Panc1 (cell line): ENCODE data around the gene UPP1. TPM values are rescaled to one million over a fixed set of nuclear protein-coding genes. Genes with fewer than 3 reads are reported as not detected.

Experiments
- ATAC-seq: fragments of 200-7000 bp; cut with Tn5 transposase; 2 replicates; pipeline ENCODE4 v1.9.1; 2020; ENCODE audit warnings: mild to moderate bottlenecking, moderate library complexity
- BruUV-seq: library from RNA; stranded (reverse); fragments of 400-500 nt; replicated peaks from 2 replicates; lab custom pipeline; 2021; lab: Mats Ljungman, UMichigan
- CTCF ChIA-PET: fragments of 300-600 bp; sonication (Branson Sonifier 250); formaldehyde crosslinking; loops from one replicate; lab custom pipeline; 2022; ENCODE audit warnings: antibody characterized with exemption; lab: Charles Lee
- POLR2A ChIA-PET: fragments of 300-600 bp; sonication (Branson Sonifier 250); formaldehyde crosslinking; loops from one replicate; lab custom pipeline; 2022; ENCODE audit warnings: antibody characterized with exemption; lab: Charles Lee
- DNase-seq: peaks from one replicate; pipeline ENCODE4 v3.0.0-alpha.2; 2010; ENCODE audit warnings: low read depth, low spot score
- H3K27ac ChIP-seq: 2 replicates; pipeline ENCODE4 v1.5.1; 2011; ENCODE audit warnings: mild to moderate bottlenecking, low read length, inconsistent platforms
- H3K27me3 ChIP-seq: fragments of 200-500 bp; sonication (Bioruptor generic); 2 replicates; pipeline ENCODE4 v1.6.0; 2014; ENCODE audit warnings: low read length, inconsistent platforms; ENCODE audit not compliant: control insufficient read depth, insufficient read depth
- H3K36me3 ChIP-seq: fragments of 200-500 bp; sonication (Bioruptor generic); 2 replicates; pipeline ENCODE4 v1.5.1; 2014; ENCODE audit warnings: inconsistent platforms, mild to moderate bottlenecking, low read length, moderate library complexity; ENCODE audit not compliant: control insufficient read depth, insufficient read depth
- H3K4me1 ChIP-seq: 2 replicates; pipeline ENCODE4 v1.5.1; 2011; ENCODE audit warnings: inconsistent platforms, mild to moderate bottlenecking, low read length, moderate library complexity; ENCODE audit not compliant: control insufficient read depth, insufficient read depth
- H3K4me3 ChIP-seq, 2 experiments: 2 replicates each; pipeline ENCODE4 v1.5.1; 2011 to 2012; ENCODE audit warnings: low read depth in 2 of 2, low read length in 2 of 2, mild to moderate bottlenecking in 2 of 2, inconsistent platforms in 1 of 2, moderate library complexity in 1 of 2
- H3K9me3 ChIP-seq: fragments of 200-500 bp; sonication (Bioruptor generic); 2 replicates; pipeline ENCODE4 v1.5.1; 2014; ENCODE audit warnings: low read depth, mild to moderate bottlenecking, inconsistent platforms, low read length, moderate library complexity; ENCODE audit not compliant: control insufficient read depth, insufficient read depth
- POLR2AphosphoS5 ChIP-seq: IDR thresholded peaks from 2 replicates; pipeline ENCODE4 v1.6.1; 2012; ENCODE audit warnings: mild to moderate bottlenecking, low read depth, low read length, moderate library complexity
- SIN3A ChIP-seq: IDR thresholded peaks from 2 replicates; pipeline ENCODE4 v1.6.1; 2012; ENCODE audit warnings: low read depth, mild to moderate bottlenecking, low read length, moderate library complexity, borderline replicate concordance; ENCODE audit not compliant: insufficient read depth
- TCF7L2 ChIP-seq: IDR thresholded peaks from 2 replicates; pipeline ENCODE4 v1.6.1; 2011; ENCODE audit warnings: mild to moderate bottlenecking, low read depth, low read length, inconsistent platforms
- in situ Hi-C: cut with HindIII; loops from 2 replicates; pipeline ENCODE4 v1.10.0; 2016; ENCODE audit warnings: low sequenced_read_pairs, low pct_unique_long_range_greater_than_20kb
- intact Hi-C: fragments of 100-400 bp; cut with micrococcal nuclease; formaldehyde crosslinking; loops from one replicate; pipeline ENCODE4 v1.10.0; 2022; ENCODE audit not compliant: unreplicated experiment
- total RNA-seq: library from RNA; stranded (reverse); gene quantifications from one replicate; pipeline ENCODE4 v1.2.1, GENCODE V29; 2021; ENCODE audit not compliant: unreplicated experiment
- TF ChIP-seq, protein P1 (sequence below): fragments of 450-650 bp; IDR thresholded peaks from 2 replicates; pipeline ENCODE4 v1.5.1; 2017; ENCODE audit warnings: mild to moderate bottlenecking
- TF ChIP-seq, protein P2 (sequence below), 2 experiments: IDR thresholded peaks; 2 replicates each; pipeline ENCODE4 v1.6.1; 2011 to 2012; ENCODE audit warnings: low read depth in 2 of 2, control low read depth in 1 of 2, low read length in 1 of 2, mild to moderate bottlenecking in 1 of 2, moderate library complexity in 1 of 2; ENCODE audit not compliant: insufficient read depth in 1 of 2

The UPP1 gene
- total RNA-seq, 1 experiment from 2014 or later, result 331 TPM

DNA sequence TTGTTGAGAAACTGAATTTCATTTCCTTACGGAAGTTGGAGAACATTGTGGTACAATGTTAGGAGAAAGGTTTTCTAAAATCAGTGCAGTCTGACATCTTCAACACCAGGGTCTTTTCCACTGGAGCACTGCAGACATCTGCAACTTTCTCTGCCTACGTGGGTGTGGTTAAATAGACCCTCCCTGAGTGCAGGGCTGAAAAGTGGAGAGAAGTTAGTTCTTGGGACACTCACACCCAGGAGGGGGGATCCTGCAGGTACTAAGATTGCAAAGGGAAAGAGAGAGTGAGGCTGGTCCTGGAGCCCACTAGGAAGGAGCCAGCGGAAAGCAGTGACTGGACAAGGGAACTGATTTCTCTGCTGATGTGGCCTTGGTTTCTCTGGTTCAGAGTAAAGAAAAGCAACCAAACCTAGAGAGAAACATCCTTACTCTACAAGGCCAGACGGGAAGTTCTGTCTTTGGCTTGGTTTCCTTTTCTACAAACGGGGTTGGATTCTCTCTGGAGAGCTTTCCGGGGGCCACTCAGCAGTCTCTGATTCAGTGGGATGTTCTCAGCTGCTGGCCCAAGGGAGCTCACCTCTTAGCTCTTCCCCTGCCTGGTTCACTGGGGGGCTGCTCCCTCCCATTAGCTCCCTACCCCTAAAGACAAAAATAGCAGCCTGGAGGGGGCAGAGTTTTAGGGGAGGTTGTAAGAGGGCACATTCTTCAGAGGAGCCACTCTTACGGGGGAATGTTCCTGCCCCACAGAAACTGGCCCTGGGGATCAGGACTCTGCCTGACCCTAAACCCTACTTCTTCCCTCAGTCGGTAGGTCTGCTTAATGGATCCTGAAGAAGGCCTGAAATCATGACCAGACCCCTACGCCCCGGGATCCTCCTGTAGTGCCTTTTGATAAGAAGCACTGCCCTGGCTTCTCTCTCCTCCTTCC is 2.7 kb downstream of the UPP1 start:
- TF ChIP-seq, protein P1, sequence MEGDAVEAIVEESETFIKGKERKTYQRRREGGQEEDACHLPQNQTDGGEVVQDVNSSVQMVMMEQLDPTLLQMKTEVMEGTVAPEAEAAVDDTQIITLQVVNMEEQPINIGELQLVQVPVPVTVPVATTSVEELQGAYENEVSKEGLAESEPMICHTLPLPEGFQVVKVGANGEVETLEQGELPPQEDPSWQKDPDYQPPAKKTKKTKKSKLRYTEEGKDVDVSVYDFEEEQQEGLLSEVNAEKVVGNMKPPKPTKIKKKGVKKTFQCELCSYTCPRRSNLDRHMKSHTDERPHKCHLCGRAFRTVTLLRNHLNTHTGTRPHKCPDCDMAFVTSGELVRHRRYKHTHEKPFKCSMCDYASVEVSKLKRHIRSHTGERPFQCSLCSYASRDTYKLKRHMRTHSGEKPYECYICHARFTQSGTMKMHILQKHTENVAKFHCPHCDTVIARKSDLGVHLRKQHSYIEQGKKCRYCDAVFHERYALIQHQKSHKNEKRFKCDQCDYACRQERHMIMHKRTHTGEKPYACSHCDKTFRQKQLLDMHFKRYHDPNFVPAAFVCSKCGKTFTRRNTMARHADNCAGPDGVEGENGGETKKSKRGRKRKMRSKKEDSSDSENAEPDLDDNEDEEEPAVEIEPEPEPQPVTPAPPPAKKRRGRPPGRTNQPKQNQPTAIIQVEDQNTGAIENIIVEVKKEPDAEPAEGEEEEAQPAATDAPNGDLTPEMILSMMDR, result no peak
- no peak for TF ChIP-seq TCF7L2
- TF ChIP-seq POLR2AphosphoS5, result no peak; the same call in 1 of the 2 replicates
- no peak for TF ChIP-seq SIN3A
- TF ChIP-seq, protein P2, sequence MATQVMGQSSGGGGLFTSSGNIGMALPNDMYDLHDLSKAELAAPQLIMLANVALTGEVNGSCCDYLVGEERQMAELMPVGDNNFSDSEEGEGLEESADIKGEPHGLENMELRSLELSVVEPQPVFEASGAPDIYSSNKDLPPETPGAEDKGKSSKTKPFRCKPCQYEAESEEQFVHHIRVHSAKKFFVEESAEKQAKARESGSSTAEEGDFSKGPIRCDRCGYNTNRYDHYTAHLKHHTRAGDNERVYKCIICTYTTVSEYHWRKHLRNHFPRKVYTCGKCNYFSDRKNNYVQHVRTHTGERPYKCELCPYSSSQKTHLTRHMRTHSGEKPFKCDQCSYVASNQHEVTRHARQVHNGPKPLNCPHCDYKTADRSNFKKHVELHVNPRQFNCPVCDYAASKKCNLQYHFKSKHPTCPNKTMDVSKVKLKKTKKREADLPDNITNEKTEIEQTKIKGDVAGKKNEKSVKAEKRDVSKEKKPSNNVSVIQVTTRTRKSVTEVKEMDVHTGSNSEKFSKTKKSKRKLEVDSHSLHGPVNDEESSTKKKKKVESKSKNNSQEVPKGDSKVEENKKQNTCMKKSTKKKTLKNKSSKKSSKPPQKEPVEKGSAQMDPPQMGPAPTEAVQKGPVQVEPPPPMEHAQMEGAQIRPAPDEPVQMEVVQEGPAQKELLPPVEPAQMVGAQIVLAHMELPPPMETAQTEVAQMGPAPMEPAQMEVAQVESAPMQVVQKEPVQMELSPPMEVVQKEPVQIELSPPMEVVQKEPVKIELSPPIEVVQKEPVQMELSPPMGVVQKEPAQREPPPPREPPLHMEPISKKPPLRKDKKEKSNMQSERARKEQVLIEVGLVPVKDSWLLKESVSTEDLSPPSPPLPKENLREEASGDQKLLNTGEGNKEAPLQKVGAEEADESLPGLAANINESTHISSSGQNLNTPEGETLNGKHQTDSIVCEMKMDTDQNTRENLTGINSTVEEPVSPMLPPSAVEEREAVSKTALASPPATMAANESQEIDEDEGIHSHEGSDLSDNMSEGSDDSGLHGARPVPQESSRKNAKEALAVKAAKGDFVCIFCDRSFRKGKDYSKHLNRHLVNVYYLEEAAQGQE (IDR thresholded peaks at IDR 0.05; ENCODE audit: insufficient read depth in 1 of 2, low read depth in 2 of 2, low read length in 1 of 2), result no peak
- H3K36me3 ChIP-seq, result peaks cover 48% of the 10 kb centered on the region
- ATAC-seq (no peak), DNase-seq (no peak)
- no TSS peak for BruUV-seq
- POLR2A ChIA-PET, result interaction anchor here (0.6 kb wide), 1 partner anchor 558 kb away, joined by 4 read pairs; no protein-coding TSS in a partner anchor
- H3K27ac ChIP-seq, result peak overlapping the region; percentile 95
- peaks cover 60% of the 10 kb centered on the region for H3K4me1 ChIP-seq
- in situ Hi-C loops, result no loop called here
- intact Hi-C loops, result no loop called here
- H3K4me3 ChIP-seq, result peak overlapping the region; percentile 87 to 99
- CTCF ChIA-PET, result no interaction called here
- H3K9me3 ChIP-seq, result no peaks in the 10 kb centered on the region
- no peaks in the 10 kb centered on the region for H3K27me3 ChIP-seq

DNA sequence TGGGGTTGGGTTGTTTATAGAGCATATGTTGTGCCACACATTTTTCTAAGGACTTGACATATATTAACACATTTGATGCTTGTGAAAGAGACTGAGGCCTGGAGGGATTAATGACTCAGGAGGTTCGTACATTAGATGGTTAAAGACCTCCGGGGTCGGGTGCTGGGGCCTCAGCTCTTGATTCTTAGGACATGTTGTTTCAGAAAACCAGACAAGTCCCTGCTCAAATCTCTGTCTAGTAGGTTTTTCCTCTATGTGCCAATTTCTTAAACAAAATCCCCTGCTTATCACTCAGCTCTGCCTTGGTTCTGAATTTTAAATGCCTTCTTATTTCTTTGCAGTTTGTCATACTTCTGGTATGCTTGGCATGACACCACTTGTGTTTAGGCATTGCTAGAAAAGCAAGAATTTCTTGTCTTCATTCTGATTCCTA is 5.8 kb downstream of the UPP1 start:
- ATAC-seq (no peak), DNase-seq (no peak)
- TF ChIP-seq, protein P1, result no peak
- TF ChIP-seq POLR2AphosphoS5, result no peak
- TF ChIP-seq TCF7L2, result no peak
- TF ChIP-seq, protein P2 (IDR thresholded peaks at IDR 0.05; ENCODE audit: insufficient read depth in 1 of 2, low read depth in 2 of 2, low read length in 1 of 2), result no peak
- TF ChIP-seq SIN3A, result no peak
- intact Hi-C loops (no loop called here), in situ Hi-C loops (no loop called here)
- Histone ChIP-seq H3K36me3 (peaks cover 71% of the 10 kb centered on the region), H3K4me3 (no peak overlapping the region), H3K27me3 (no peaks in the 10 kb centered on the region), H3K9me3 (no peaks in the 10 kb centered on the region), H3K4me1 (peaks cover 53% of the 10 kb centered on the region), H3K27ac (0 out of 2 replicates have a peak overlapping the region, but pooled peaks have one; percentile 19)
- no TSS peak for BruUV-seq
- POLR2A ChIA-PET, result no interaction called here
- CTCF ChIA-PET, result no interaction called here
